Inflammatory macrophage (primary cell): ENCODE data around the gene ACTL7A.
A peak's percentile ranks its signal among the peaks of the same experiment; 100 is the strongest.
"Not testable (repeated sequence)": the region's sequence is repeated elsewhere in the genome, so short reads cannot be mapped to it uniquely, and the experiment has no call there.

Experiments
- DNase-seq, 2 donors: peaks; one replicate each; pipeline ENCODE4 v3.0.0-alpha.2; 2020 to 2022
- total RNA-seq, 18 experiments: gene quantifications; one replicate each; lab custom pipeline; 2026; ENCODE audit warnings: mixed read lengths in 6 of 18, inconsistent platforms in 2 of 18; lab: John Stamatoyannopoulos, UW

The ACTL7A gene, protein sequence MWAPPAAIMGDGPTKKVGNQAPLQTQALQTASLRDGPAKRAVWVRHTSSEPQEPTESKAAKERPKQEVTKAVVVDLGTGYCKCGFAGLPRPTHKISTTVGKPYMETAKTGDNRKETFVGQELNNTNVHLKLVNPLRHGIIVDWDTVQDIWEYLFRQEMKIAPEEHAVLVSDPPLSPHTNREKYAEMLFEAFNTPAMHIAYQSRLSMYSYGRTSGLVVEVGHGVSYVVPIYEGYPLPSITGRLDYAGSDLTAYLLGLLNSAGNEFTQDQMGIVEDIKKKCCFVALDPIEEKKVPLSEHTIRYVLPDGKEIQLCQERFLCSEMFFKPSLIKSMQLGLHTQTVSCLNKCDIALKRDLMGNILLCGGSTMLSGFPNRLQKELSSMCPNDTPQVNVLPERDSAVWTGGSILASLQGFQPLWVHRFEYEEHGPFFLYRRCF
- 0 reads per million in 18 experiments for total RNA-seq

DNA sequence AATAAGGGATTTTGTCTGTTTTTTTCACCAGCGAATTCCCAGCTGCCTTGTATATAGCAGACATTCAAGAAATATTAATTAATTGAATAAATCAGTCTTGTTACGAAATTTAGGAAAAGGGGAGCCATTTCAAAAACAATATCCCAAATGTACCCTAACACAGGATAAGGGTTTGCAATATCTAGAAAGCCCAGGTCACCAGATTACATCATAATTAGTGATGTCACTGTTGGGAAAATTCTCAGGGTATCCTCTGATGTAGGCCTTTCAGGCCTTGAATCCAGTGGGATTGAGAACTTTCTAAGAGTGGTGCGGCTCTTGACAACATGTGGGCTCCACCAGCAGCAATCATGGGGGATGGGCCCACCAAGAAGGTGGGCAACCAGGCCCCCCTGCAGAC, at the start of gene ACTL7A:
TSS of gene ACTL7A (plus strand) at position 270 of the 400 bp plus-strand sequence. CDS start at position 327, 57 bp downstream.
- DNase-seq = no peak

DNA sequence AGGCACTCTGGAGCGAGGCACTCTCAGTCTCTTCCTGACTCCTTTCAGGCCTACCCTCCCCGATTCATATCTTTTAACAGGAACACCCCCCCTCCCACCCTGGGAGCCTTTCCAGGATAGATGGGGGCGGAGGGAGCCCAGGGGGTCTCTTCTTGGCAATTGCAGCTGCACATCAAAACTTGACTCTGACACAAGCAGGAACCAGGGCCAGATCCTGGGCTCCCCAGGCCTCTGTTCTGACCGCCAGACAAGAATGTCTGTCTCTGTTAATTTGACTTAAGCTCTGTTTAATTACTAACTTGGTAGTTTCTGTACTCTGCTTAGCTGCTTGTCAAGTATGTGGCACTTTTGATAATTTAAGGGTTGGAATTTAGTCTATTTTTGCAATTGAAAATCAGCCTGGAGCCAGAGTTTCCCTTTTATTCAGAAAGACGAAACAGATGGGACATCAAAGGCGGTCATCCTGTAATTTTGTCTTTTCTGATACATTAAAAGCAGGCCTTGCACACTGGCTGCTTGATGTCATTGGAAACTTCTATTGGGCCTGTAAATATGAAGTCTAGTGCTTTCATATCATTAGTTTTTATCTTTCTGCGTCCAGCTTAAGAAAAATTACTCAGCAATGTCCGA, 49.6 kb upstream of the ACTL7A start:
- no peak for DNase-seq

DNA sequence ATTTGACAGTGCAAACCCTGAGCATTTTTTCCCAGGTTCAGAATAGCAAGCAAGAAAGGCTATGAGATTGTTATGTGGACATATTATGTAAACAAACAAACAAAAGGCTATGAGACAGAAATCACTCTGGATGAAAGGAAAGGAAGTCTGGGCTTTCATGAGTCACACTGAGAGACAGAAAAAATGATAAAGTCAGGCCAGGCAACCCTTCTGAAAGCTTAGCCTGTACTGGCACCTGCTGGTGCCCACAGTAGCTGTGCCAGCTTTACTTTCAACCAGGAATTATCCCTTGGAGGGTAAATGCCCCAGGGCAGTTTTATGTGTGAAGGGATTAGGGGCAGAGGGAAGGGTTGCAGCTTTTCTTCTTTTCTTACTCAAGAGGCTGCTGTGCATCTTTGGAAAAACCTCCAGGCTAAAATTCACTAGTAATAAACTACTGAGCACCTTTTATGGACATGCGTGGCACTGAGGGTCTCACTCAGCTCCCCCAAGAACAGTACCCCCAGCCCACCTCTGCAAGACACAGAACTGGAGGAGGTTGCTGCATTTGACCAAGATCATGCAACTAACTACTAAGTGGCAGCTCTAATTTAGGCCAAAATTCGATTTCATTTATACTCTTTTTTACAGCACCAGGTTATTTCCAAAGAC, 48.0 kb upstream of the ACTL7A start:
- peak; percentile 70 to 82 for DNase-seq

DNA sequence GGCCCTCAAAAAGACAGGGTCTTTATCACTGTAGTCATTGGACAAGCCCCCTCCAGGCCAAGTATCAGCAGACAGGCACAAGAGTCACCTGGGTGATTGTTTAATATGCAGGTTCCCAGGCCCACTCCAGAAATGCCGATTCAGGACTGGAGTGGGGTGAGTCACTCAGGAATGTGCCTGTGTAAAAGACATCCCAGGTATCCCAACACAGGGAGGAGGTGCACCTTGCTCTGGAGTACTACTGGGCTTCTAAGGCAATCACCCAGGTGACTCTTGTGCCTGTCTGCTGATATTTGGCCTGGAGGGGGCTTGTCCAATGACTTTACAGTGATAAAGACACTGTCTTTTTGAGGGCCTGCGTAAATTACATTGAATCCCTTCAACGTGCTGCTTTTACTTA, 46.9 kb upstream of the ACTL7A start:
- DNase-seq = no peak

DNA sequence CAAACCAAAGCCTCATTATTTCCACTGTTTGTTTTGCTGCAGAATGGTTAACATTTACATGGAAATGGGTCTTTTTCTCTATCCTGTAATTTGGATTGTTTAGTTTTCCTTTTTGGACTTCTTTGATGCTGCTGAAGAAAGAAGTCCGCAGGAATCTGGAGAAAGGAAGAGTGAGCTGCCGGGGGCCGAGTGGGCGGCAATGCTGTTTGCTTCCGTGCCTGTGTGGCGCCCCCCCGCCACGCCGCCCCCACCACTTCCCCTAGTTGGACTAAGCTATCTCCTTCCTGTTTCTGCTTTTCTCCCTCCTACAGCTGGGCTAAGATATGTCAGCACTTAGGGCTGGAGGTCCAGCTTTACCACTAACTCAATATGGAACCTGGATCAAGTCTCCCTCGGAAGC, 46.0 kb upstream of the ACTL7A start:
- peak; percentile 74 to 89 for DNase-seq

DNA sequence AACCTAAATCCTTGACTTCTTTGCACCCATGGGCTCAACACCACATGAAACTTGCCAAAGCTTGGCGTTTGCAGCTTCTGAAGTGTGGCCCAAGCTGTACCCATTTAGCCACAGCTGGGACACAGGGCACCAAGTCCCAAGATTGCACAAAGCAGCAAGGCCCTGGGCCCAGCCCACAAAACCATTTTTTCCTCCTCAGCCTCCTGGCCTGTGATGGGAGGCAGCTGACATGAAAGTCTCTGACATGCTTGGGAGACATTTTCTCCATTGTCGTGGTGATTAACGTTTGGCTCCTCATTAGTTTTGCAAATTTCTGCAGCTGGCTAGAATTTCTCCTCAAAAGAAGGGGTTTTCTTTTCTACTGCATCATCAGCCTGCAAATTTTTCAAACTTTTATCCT, 38.2 kb upstream of the ACTL7A start:
- no peak for DNase-seq

DNA sequence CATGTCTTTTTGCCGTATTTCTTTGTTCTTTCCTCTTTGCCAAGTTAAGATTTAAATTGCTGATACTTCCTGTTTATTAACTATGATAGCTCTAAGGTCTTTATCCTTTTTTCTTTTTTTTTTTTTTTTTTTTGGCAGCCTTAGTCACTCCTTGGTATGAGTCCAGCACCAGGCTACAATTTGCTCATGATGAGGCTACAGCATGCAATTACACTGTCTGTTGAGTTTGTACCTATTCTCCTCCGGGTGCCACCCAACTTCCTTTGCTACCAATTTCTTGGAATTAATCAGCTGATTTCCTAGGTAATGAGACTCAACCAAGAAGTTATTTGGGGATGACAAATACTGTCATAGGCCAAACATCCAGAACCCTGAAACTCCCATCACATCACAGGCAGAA, 31.8 kb upstream of the ACTL7A start:
- DNase-seq = no peak

DNA sequence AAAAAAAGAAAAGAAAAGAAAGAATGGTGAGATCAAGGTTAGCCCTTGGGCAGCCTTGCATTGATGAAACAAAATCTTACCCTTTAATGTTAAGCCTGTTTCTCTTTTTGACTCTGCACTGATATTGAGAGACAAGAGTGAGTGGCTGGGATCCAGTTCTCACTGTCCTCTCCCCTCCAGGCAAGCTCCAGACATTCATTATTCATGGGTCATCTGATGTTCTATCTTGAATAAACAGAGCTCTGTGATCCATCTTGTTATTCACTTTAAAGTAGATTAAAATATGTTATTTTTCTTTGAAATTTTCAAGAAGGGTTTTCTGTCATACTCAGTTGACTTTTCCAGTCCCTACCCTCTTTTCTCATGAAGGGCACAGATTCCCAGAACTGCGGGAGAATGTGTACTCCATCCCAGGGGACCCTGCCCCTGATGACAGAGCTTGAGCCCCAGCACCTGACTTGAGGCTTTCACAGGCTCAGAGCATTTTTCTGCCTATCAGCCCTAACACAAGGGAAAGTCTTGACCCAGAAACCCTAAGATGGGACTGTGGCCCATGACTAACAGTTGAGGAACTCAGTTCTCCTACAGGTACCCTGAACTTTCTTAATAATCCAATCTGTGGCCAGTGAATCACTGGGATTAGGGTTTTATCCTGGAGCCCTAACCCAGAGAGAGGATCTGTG, 30.4 kb upstream of the ACTL7A start:
- no peak for DNase-seq

DNA sequence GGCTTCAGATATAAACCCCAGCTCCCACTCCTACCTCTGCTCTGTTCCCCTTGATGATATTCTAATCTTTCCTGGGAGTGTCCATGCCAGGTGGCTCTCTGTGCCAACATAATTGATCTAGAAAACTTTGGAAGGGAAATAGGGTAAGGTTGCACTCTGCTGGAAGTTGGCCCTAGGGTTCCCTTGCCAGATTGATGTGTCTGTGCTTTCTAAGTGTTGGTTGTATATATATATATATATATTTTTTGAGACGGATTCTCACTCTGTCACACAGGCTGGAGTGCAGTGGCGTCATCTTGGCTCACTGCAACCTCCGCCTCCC, 29.9 kb upstream of the ACTL7A start:
- DNase-seq = no peak

DNA sequence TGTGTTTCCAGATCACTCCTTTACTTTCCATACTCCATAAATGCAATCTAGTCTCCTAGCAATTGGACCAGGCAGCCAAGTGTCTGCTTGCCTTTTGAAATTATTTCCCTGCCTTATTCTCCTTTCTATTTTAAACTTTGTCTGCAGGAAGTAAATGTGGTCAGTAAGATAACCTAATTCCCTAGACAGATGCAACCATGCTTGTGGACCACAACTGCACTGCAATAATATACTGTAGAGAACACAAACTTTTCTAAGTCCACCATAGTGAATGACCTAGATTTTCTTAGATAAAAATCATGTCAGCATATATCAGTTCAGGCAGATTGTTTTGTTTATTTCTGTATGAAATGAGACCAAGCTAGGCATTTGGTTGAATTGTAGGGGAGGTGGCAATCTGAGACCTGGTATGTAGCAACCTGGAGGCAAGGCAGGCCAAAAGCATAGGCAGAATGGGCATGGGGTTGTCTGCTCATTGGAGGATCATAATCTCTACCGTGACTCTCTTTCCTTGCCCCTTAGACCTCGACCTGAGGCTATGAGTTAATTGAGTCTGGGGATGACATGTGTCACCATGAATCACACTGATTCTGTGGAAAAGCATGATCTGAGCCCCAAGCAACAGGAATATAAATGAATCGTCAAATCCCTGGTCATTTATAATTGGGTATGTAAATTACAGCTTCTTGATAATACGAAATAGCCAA, 27.0 kb upstream of the ACTL7A start:
- DNase-seq = peak; percentile 29 to 33

DNA sequence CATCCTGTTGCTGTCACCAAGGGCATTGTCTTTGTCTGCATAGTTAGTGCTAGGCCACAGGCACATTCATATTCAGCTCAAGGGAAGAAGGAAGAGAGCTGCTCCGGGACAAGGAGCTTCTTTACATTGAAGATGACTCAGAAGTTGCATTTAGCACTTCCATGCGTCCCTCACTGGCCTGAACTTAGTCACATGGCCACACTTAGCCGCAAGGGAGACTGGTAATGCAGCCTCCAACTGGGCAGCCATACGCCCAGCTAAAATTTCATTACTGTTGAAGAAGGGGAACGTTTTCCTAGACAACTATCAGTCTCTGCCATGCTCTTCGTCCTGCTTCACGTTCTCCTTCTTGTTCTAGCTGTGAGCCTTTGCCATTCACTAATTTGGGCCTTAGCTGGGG, 26.2 kb upstream of the ACTL7A start:
- DNase-seq = peak; percentile 67 to 79

DNA sequence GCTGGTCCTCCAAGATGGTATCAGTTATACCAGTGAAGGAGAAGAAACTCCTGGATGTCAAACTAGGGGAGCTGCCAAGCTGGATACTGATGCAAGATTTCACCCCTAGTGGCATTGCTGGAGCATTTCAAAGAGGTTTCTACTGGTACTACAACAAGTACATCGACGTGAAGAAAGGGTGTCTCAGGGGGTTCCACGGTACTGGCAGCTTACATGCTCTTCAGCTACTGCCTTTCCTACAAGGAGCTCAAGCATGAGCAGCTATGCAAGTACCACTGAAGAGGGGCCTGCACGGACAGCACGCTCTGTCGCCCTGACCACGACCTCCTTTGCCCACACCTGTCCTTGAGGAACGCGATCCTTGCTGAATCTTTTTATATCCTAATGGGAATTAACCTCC, 25.7 kb upstream of the ACTL7A start:
- DNase-seq = no peak

DNA sequence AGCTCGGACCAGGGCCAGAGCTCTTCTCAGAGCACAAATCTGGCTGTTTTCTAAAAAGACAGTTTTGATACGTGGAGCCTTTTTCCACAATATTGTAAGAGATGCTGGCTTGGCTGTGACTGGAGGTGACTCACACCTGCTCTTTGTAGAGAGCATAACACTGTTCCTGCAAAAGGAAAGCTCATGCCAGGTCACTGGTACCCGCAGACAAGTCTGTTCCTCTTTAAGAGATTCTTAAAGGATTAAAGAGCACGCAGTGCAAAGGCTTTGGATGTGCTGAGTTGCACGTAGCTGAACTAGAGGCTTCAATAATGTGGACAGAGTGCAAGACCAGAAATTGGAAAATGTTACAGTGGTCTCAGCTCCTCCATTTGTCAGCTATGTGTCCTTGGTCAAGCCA, 25.3 kb upstream of the ACTL7A start:
- no peak for DNase-seq

DNA sequence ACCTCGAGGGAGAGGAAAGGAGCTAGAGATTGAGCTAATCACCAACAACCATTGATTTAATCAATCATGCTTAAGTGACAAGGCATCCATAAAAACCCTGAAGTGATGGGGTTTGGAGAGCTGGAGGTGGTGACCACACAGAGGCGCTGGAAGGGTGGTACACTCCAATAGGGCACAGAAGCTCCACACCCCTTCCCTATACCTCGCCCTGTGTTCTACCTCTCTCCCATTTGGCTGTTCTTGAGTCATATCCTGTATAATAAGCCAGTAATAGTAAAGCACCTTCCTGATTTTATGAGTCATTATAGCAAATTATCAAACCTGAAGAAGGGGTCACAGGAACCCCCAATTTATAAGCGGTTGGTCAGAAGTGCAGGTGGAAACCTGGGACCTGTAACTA, 24.5 kb upstream of the ACTL7A start:
- no peak for DNase-seq

DNA sequence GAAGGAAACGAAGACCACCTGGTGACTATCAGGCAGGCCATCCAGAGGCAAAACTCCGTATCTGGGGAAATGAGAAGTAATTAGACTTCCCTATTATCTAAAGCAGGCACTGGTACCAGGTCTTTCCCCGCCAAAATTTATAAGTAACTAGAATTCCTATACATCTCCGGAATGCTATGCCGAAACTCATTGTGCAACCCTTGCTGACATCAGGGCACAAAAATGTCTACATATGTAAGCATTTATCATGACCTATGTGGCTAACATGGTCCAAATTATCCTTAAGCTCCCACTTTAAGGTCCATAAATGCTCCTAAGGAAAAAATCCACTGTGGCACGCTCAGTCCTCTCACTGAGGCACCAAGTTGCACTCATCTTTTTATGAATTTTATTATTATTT, 24.0 kb upstream of the ACTL7A start:
- DNase-seq = no peak

DNA sequence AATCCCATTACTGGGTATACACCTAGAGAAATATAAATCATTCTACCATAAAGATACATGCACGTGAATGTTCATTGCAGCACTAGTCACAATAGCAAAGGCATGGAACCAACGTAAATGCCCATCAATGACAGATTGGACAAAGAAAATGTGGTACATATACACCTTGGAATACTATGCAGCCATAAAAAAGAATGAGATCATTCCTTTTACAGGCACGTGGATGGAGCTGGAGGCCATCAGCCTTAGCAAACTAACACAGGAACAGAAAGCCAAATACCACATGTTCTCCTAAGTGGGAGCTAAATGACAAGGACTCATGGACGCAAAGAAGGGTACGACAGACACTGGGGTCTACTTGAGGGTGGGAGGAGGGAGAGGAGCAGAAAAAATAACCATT, 22.5 kb upstream of the ACTL7A start:
- not testable (repeated sequence) for DNase-seq

DNA sequence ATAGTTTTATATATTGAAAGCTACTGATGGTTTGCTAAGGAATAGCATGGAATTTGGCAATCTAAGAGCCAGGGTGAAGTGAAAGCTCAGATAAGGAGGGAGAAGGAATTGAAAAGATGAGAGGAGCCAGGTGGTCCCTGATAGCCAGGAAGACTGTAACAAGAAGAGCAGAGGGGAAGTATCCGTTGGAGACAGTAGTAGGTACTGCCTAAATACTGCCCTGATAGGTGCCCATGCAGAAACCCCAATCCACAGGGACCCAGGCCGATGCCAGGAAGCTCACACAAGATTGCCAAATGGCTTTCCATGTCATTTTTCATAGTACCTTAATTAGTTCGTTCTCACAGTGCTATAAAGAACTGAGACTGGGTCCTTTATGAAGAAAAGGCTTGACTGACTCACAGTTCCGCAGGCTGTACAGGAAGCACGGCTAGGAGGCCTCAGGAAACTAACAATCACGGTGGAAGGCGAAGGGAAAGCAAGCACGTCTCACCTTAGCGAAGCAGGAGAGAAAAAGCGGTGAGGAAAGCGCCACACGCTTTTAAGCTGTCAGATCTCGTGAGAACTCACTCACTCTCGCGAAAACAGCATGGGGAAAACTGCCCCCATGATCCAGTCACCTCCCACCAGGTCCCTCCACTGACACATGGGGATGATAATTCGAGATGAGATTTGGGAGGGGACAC, 19.3 kb upstream of the ACTL7A start:
- DNase-seq = peak in 1 of 2 donors; percentile 21

DNA sequence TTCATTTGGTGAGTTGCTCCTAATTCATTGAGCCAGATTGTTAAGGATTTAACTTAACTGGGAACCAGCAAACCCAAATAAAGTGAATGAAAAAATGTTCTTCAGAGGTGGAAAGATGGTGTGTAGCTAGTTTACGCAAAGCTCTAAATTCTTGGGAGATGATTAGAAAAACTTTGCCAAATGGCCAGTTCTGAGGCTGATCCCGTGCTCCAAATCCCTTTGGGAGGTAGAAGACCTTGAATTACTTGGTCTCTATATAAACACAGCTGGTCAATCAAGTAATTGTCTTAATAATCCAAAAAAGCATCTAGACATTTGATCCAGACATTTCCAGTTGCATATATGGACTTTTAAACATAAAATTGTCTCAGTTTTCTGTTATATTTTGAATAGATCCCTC, 17.7 kb upstream of the ACTL7A start:
- no peak for DNase-seq

DNA sequence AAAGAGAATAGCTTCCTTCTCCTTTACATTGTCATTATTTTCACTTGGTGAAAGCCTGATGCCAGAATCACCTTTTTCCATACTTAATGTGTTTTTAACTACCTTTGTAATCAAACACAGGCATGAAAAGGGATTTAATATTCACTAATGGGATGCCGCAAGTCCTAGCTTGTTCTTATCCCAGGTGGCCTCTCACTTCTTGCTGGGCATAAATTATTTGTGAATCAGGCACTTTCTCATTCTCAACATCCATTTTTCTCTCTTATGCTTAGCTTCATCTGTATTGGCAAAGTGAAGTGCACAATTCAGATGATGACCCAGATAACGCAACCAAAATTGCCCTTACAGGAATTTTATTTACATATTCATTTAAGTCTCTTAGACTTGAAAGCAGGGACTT, 17.2 kb upstream of the ACTL7A start:
- no peak for DNase-seq

DNA sequence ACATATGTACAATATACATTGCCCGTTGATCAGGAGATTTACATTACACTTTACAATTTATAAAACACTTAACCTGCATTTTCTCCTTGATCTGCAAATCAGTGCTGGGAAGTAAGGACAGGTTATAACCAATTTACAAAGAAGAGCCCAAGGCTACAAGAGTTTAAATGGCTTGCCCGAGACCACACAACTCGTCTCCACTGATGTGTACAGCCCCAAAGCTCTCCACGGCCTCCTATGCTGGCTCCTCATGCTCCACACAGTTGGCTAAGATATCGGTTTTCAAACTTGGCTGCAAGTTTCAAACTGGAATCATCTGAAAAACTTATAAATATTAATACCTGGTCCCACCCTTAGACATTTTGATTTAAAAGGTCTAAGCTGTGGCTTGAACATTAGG, 16.6 kb upstream of the ACTL7A start:
- no peak for DNase-seq

DNA sequence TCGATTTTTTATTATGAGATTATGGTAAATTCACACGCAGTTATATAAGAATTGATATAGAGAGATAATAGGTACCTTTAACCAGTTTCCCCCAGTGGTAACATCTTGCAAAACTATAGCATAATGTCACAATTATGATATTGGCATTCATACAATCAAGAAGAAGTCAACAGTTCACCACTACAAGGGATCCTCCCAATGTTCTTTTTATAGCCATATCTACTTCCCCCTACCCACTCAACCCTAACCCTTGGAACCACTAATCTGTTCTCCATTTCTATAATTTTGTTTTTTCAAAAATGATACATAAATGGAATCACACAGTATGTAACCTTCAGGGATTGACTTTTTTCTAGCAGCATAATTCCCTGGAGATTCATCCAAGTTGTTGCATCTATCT, 16.1 kb upstream of the ACTL7A start:
- DNase-seq = peak; percentile 56 to 73

DNA sequence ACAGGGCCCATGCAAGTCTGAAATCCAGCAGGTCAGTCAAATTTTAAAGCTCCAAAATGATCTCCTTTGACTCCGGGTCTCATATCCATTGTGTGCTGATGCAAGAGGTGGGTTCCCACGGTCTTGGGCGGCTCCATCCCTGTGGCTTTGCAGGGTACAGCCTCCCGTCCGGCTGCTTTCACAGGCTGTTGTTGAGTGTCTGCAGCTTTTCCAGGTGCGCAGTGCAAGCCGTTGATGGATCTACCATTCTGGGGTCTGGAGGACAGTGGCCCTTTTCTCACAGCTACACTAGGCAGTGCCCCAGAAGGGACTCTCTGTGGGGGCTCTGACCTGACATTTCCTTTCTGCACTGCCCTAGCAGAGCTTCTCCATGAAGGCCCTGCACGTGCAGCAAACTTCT, 13.8 kb upstream of the ACTL7A start:
- DNase-seq = not testable (repeated sequence)
